GM18498 (cell line): ENCODE results near the gene USP2.

Experiments
- ATAC-seq: cut with Tn5 transposase; IDR thresholded peaks from one replicate; pipeline ENCODE4 v1.9.1; 2021; ENCODE audit warnings: mild to moderate bottlenecking, moderate library complexity; ENCODE audit not compliant: unreplicated experiment

The USP2 gene

DNA sequence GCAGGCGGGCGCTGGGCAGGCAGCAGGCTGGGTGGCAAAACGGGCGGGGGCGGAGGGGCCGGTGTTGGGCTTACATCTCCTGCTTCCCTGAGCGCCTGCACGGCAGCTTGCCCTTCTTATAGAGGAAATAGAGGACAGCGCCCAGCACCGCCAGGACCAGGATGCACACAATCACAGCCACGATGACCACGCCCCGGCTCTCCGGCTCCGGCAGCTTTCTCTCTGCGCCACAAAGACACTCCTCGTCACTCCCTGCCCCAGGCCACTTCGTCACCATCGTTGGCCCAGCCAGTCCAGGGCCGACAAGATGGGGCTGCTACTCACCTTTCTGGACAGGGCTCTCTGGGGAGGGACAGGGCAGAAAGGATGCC is 70.8 kb downstream of the USP2 start:
- no peak for ATAC-seq

DNA sequence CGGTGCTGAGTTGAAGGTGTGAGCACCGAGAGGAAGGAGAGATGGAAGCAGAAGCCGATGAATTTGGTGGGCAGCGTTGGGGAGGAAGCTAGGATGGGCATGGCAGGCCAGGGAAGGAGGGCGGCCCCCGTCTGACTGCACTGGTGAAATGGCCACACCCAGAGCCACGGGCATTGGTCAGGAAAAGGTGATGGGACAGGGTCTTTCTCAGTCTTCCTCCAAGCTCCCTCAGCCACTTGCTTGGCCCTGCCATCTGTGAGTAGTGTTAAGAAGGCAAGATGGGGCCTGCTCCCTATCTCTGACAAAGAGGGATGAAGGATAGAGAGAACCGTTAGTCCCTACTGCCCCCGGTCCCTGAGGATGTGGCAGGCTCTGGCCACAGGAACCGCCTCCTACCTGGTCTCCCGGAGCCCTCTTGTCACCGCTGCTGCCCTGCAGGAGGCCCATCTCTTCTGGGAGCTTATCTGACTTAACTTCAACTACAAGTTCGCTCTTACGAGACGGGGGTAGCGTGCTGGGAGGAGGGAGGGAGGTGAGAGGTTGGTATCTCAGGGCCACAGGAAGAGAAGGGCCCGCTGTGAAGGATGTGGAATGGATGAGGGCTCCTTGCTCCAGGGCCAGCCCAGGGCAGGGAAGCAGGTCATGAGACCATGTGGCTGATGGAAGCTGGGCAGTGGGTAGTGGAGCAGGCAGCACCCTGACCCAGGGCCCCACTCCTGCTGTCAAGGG is 71.4 kb downstream of the USP2 start:
- ATAC-seq, result no peak

DNA sequence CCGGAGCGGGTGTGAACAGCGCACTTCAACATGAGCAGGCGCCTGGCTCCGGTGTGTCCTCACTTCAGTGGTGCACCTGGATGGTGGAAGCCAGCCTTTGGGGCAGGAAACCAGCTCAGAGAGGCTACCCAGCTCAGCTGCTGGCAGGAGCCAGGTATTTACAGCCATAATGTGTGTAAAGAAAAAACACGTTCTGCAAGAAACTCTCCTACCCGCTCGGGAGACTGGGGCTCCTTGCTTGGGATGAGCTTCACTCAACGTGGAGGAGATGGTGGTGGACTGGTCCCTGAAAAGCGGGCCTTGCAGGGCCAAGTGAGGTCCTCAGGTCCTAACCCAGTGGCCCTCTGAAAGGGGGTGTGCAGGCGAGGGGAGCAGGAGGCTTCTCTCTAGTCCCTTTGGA is 72.1 kb downstream of the USP2 start:
- ATAC-seq, result no peak

DNA sequence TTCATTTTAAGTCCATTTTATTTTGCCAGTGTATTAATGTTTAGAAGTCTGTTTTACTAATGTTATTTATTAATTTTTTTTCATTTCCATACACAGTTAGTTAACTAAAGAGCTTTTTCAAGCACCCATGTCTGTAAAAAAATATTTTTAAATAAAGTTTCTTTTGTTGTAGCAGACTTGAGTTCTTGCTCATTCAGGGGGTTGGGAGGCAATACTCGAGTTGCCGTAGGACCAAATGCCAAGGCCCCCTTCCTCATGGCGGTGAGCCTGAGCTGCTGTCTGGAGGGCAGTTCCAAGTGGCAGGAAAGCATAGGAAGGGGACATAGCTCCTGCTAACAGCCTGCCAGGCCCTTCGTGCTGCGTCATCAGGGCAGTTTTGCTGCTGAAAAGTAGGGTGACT is 73.5 kb downstream of the USP2 start:
- ATAC-seq, result no peak

DNA sequence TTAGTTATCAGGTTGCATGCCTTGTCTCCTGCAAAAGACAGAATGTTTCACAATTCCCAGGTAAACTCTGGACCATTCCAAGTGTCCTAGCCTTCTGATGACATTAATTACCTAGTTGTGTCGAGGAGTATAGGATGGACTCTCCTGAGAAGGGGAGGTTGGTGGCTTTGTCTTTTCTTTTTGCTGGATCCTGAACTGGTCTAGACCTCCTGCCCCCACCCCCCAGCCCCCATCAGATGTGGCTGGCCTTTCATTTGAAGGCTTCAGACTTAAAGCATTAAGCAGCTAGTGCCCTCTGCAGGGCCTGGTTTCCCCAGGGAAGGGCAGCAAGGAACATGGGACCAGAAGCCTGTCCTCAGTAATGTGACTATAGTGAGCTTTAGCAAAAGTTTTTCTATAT is 74.3 kb downstream of the USP2 start:
- no peak for ATAC-seq

DNA sequence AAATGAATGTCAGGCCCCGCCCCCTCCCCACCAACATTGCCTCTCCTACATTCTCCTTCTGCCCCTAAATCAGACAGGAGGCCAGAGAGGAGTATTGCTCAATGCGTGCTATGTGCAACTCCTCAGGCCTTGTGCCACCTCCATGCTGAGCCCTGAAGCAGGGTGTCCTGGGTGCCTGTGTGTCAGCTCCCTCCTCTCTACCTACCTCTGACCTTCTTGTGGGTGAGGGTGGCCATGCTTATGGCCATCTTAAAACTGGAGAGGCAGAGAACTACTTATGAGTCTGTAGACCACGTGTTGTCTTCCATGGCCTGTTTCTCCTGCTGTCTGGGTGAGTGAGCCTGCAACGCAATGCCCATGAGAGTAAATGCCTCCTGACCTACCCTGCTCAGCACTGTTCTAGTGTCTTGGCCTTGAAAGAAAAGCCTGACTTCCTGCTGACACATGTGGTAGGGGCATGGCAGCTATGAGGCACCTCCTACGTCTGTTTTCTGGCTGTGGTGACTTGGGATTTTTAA is 75.1 kb downstream of the USP2 start:
- no peak for ATAC-seq

DNA sequence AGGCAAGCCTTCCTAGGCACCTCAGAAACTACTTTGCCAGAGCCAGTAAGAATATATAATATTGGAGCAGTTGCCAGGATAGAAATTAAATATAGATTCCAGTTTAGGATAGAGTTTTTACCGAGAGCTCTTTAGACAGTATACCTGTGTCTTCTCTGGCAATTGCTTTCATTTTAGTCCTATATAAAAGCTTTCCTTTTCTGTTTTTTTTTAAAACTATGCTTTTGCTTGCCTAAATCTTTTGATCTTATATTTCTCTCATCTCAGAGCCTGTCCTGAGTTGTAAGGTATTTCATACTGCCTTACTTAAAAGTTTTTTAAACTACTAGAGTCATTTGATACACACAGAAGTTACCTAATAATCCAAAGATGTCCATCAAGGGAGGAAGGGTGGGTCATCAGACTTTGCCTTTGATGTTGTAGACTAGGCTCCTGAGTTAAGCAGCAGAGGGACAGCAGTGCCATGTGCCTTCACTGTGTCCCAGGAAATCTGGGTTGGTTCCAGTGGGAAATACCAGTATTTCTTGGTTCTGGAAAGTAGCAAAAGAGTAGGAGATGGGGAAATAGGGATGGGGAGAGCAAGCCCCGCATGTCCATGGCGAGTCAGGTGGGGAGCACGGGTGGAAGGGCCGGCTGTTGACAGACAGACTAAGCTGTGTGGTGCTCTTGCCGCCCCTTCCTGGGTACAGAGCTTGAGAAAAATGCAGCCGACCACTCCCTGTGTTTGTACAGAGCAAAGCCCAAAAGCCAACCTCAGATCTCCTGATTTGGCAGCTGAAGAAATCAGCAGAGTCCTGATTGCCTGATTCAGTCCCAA is 75.7 kb downstream of the USP2 start:
- ATAC-seq, result no peak
